Astrocyte (in vitro differentiated cells and primary cell): ENCODE data around the gene PSMB3. TPM values are rescaled to one million over a fixed set of nuclear protein-coding genes. Genes with fewer than 3 reads are reported as not detected.
A peak's percentile ranks its signal among the peaks of the same experiment; 100 is the strongest.

Experiments
- DNase-seq: peaks from one replicate; pipeline ENCODE4 v3.0.0-alpha.2; 2010; ENCODE audit warnings: low read depth
- FAIRE-seq: peaks from 2 replicates; lab custom pipeline; 2011; peaks lifted over from hg19 to GRCh38; lab: Jason Lieb, UNC
- H2AFZ ChIP-seq: 2 replicates; pipeline ENCODE4 v1.6.0; 2012; ENCODE audit warnings: low read depth, low read length, inconsistent platforms
- H3K27ac ChIP-seq: 2 replicates; pipeline ENCODE4 v1.5.1; 2011; ENCODE audit warnings: low read depth, low read length, inconsistent platforms
- H3K27me3 ChIP-seq: 2 replicates; pipeline ENCODE4 v1.6.0; 2011; ENCODE audit warnings: low read length, inconsistent platforms; ENCODE audit not compliant: insufficient read depth
- H3K36me3 ChIP-seq: 2 replicates; pipeline ENCODE4 v1.5.1; 2011; ENCODE audit warnings: low read length, inconsistent platforms; ENCODE audit not compliant: insufficient read depth
- H3K4me1 ChIP-seq: 2 replicates; pipeline ENCODE4 v1.5.1; 2011; ENCODE audit warnings: low read length, inconsistent platforms; ENCODE audit not compliant: insufficient read depth
- H3K4me2 ChIP-seq: 2 replicates; pipeline ENCODE4 v1.6.0; 2012; ENCODE audit warnings: low read length, inconsistent platforms
- H3K4me3 ChIP-seq: 2 replicates; pipeline ENCODE4 v1.5.1; 2011; ENCODE audit warnings: low read depth, mild to moderate bottlenecking, low read length, inconsistent platforms; ENCODE audit not compliant: insufficient read depth
- H3K79me2 ChIP-seq: 2 replicates; pipeline ENCODE4 v1.6.0; 2012; ENCODE audit warnings: mild to moderate bottlenecking, low read length, inconsistent platforms; ENCODE audit not compliant: insufficient read depth
- H3K9ac ChIP-seq: 2 replicates; pipeline ENCODE4 v1.6.0; 2012; ENCODE audit warnings: mild to moderate bottlenecking, low read length, inconsistent platforms
- H3K9me3 ChIP-seq: 2 replicates; pipeline ENCODE4 v1.5.1; 2012; ENCODE audit warnings: low read depth, mild to moderate bottlenecking, low read length, inconsistent platforms; ENCODE audit not compliant: insufficient read depth
- H4K20me1 ChIP-seq: 2 replicates; pipeline ENCODE4 v1.6.0; 2012; ENCODE audit warnings: low read length, inconsistent platforms; ENCODE audit not compliant: insufficient read depth
- H3K27ac Mint-ChIP-seq: one replicate; pipeline ENCODE4 v1.8.0; 2021; ENCODE audit warnings: mild to moderate bottlenecking, mixed read lengths; ENCODE audit not compliant: unreplicated experiment
- H3K27me3 Mint-ChIP-seq: one replicate; pipeline ENCODE4 v1.8.0; 2021; ENCODE audit warnings: low read depth, mixed read lengths; ENCODE audit not compliant: unreplicated experiment
- H3K36me3 Mint-ChIP-seq: one replicate; pipeline ENCODE4 v1.8.0; 2021; ENCODE audit warnings: low read depth, mixed read lengths; ENCODE audit not compliant: unreplicated experiment
- H3K4me1 Mint-ChIP-seq: one replicate; pipeline ENCODE4 v1.8.0; 2021; ENCODE audit warnings: low read depth, mixed read lengths; ENCODE audit not compliant: unreplicated experiment
- H3K4me3 Mint-ChIP-seq: one replicate; pipeline ENCODE4 v1.8.0; 2021; ENCODE audit warnings: mild to moderate bottlenecking, moderate library complexity, mixed read lengths; ENCODE audit not compliant: unreplicated experiment
- H3K9me3 Mint-ChIP-seq: one replicate; pipeline ENCODE4 v1.8.0; 2021; ENCODE audit warnings: mild to moderate bottlenecking, mixed read lengths; ENCODE audit not compliant: unreplicated experiment
- EZH2 ChIP-seq: IDR thresholded peaks from 2 replicates; pipeline ENCODE4 v1.6.1; 2012; ENCODE audit warnings: mild to moderate bottlenecking, low read length, inconsistent platforms; ENCODE audit not compliant: insufficient read depth
- total RNA-seq: library from RNA; stranded (reverse); gene quantifications from 2 replicates; pipeline ENCODE4 v1.2.1, GENCODE V29; 2021
- TF ChIP-seq, protein P1 (sequence below): IDR thresholded peaks from 2 replicates; pipeline ENCODE4 v1.5.1; 2011; ENCODE audit warnings: low read depth, mild to moderate bottlenecking, inconsistent platforms, low read length, moderate library complexity; ENCODE audit not compliant: insufficient read depth

PSMB3 gene
- total RNA-seq, 1 donor from 2014 or later: 191 TPM

- H3K4me2 ChIP-seq: no peak overlapping the region
- no peak for TF ChIP-seq EZH2
- TF ChIP-seq, protein P1, sequence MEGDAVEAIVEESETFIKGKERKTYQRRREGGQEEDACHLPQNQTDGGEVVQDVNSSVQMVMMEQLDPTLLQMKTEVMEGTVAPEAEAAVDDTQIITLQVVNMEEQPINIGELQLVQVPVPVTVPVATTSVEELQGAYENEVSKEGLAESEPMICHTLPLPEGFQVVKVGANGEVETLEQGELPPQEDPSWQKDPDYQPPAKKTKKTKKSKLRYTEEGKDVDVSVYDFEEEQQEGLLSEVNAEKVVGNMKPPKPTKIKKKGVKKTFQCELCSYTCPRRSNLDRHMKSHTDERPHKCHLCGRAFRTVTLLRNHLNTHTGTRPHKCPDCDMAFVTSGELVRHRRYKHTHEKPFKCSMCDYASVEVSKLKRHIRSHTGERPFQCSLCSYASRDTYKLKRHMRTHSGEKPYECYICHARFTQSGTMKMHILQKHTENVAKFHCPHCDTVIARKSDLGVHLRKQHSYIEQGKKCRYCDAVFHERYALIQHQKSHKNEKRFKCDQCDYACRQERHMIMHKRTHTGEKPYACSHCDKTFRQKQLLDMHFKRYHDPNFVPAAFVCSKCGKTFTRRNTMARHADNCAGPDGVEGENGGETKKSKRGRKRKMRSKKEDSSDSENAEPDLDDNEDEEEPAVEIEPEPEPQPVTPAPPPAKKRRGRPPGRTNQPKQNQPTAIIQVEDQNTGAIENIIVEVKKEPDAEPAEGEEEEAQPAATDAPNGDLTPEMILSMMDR: no peak
- peaks cover 5% of the 10 kb centered on the region for H3K4me1 Mint-ChIP-seq
- H3K27ac ChIP-seq: no peak overlapping the region
- H3K79me2 ChIP-seq: peaks cover 7% of the 10 kb centered on the region
- DNase-seq (no peak), FAIRE-seq (no peak)
- H3K4me3 ChIP-seq: no peak overlapping the region
- H3K36me3 Mint-ChIP-seq: peaks cover 20% of the 10 kb centered on the region
- no peak overlapping the region for H3K4me3 Mint-ChIP-seq
- H3K9me3 Mint-ChIP-seq: no peaks in the 10 kb centered on the region
- H4K20me1 ChIP-seq: peaks cover 71% of the 10 kb centered on the region
- H3K36me3 ChIP-seq: peaks cover 17% of the 10 kb centered on the region
- H3K27me3 ChIP-seq: no peaks in the 10 kb centered on the region
- no peaks in the 10 kb centered on the region for H3K27me3 Mint-ChIP-seq
- H3K4me1 ChIP-seq: peaks cover 15% of the 10 kb centered on the region
- H3K9ac ChIP-seq: no peak overlapping the region
- no peaks in the 10 kb centered on the region for H3K9me3 ChIP-seq
- H3K27ac Mint-ChIP-seq: no peak overlapping the region
- H2AFZ ChIP-seq: no peak overlapping the region
These were observed 18.3 kb upstream of the PSMB3 start for GRCh38 chr17:38733982-38734973.

DNA sequence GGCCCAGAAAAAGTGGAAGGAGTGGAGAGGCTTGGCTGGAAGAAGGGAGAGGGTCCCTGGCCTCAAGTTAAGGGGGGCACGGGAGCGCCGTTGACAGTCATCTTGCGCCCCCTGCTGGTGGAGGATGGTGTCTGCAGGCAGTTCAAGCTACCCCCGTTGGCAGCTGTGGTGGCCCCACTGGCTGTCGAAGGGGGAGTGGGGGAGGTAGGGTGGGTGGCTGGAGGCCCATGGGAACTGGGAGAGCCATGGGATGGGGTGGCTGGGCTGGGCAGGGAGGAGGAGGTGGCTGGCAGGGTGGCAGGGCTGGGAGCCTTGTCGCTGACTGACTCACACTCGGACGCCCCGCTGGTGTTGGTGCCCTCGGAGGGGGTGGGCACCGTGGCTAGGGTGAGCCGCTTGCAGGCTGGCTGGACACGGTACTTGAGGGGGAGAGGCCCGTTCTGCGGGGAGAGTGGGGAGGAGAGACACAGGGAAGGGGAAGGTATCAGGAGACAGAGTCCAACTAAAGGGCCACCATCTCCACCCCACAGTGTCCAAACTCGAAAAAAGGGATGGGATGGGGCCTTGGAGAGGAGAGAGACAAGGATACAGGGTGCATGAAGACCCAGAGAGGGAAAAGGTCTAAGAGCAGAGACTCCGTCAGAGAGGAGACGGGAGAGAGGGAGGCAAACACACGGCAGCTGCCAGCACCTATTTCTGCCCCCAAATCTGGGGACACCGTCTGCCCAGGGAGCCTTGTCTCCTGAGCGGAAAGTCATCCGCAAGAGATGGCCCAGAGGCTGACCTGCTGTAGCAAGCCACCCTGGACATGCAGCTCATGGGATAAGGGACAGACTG, 17.2 kb upstream of the PSMB3 start:
- no peak for FAIRE-seq
- no peak for TF ChIP-seq EZH2
- TF ChIP-seq, protein P1: peak; percentile 59
- Histone ChIP-seq H2AFZ (no peak overlapping the region), H3K27ac (no peak overlapping the region), H3K9ac (no peak overlapping the region), H3K27me3 (no peaks in the 10 kb centered on the region), H3K36me3 (peaks cover 17% of the 10 kb centered on the region), H3K4me1 (peaks cover 9% of the 10 kb centered on the region), H3K4me3 (no peak overlapping the region), H4K20me1 (peaks cover 80% of the 10 kb centered on the region), H3K9me3 (no peaks in the 10 kb centered on the region), H3K4me2 (no peak overlapping the region), H3K79me2 (peaks cover 16% of the 10 kb centered on the region)
- Mint-ChIP-seq H3K27ac (no peak overlapping the region), H3K27me3 (no peaks in the 10 kb centered on the region), H3K36me3 (peaks cover 21% of the 10 kb centered on the region), H3K9me3 (no peaks in the 10 kb centered on the region), H3K4me3 (no peak overlapping the region), H3K4me1 (peaks cover 5% of the 10 kb centered on the region)
- DNase-seq: no peak
